ENCODE results near the gene SPEG.

DNA sequence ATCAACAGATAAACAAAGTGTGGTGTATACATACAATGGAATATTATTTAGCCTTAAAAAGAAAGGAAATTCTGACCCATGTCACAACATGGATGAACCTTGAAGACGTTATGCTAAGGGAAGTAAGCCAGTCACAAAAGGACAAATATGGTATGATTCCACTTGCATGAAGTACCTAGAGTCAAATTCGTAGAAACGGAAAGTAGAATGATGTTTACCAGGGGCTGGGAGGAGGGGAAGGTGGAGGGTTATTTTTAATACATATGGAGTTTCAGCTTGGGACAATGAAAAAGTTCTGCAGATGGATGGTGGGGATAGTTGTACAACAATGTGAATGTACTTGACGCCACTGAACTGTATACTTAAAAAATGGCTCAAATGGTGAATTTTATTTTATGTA lies 19.8 kb upstream of the SPEG start:
- TF ChIP-seq EZH2phosphoT487 (IDR thresholded peaks at IDR 0.05; ENCODE audit: unreplicated experiment), result no peak
- TF ChIP-seq, protein P1, sequence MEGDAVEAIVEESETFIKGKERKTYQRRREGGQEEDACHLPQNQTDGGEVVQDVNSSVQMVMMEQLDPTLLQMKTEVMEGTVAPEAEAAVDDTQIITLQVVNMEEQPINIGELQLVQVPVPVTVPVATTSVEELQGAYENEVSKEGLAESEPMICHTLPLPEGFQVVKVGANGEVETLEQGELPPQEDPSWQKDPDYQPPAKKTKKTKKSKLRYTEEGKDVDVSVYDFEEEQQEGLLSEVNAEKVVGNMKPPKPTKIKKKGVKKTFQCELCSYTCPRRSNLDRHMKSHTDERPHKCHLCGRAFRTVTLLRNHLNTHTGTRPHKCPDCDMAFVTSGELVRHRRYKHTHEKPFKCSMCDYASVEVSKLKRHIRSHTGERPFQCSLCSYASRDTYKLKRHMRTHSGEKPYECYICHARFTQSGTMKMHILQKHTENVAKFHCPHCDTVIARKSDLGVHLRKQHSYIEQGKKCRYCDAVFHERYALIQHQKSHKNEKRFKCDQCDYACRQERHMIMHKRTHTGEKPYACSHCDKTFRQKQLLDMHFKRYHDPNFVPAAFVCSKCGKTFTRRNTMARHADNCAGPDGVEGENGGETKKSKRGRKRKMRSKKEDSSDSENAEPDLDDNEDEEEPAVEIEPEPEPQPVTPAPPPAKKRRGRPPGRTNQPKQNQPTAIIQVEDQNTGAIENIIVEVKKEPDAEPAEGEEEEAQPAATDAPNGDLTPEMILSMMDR (conservative IDR thresholded peaks at IDR 0.05; ENCODE audit: low read depth in 2 of 2), result no peak
- TF ChIP-seq EZH2 (IDR thresholded peaks at IDR 0.05; ENCODE audit: low read depth, unreplicated experiment), result no peak
- TF ChIP-seq JUNB (IDR thresholded peaks at IDR 0.05; ENCODE audit: unreplicated experiment), result no peak
- TF ChIP-seq CREB1 (CRISPR knock-in tag; IDR thresholded peaks at IDR 0.05; ENCODE audit: low read depth), result no peak
- TF ChIP-seq POLR2AphosphoS5 (IDR thresholded peaks at IDR 0.05; ENCODE audit: low read depth), result no peak
- TF ChIP-seq ZNF331 (CRISPR knock-in tag; IDR thresholded peaks at IDR 0.05; ENCODE audit: low read depth), result no peak
- TF ChIP-seq, protein P2, sequence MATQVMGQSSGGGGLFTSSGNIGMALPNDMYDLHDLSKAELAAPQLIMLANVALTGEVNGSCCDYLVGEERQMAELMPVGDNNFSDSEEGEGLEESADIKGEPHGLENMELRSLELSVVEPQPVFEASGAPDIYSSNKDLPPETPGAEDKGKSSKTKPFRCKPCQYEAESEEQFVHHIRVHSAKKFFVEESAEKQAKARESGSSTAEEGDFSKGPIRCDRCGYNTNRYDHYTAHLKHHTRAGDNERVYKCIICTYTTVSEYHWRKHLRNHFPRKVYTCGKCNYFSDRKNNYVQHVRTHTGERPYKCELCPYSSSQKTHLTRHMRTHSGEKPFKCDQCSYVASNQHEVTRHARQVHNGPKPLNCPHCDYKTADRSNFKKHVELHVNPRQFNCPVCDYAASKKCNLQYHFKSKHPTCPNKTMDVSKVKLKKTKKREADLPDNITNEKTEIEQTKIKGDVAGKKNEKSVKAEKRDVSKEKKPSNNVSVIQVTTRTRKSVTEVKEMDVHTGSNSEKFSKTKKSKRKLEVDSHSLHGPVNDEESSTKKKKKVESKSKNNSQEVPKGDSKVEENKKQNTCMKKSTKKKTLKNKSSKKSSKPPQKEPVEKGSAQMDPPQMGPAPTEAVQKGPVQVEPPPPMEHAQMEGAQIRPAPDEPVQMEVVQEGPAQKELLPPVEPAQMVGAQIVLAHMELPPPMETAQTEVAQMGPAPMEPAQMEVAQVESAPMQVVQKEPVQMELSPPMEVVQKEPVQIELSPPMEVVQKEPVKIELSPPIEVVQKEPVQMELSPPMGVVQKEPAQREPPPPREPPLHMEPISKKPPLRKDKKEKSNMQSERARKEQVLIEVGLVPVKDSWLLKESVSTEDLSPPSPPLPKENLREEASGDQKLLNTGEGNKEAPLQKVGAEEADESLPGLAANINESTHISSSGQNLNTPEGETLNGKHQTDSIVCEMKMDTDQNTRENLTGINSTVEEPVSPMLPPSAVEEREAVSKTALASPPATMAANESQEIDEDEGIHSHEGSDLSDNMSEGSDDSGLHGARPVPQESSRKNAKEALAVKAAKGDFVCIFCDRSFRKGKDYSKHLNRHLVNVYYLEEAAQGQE (IDR thresholded peaks at IDR 0.05; ENCODE audit: unreplicated experiment), result no peak
- no peak for TF ChIP-seq STAT1 (IDR thresholded peaks at IDR 0.05; ENCODE audit: unreplicated experiment)
- TF ChIP-seq NANOG (IDR thresholded peaks at IDR 0.05; ENCODE audit: borderline replicate concordance), result no peak
- no peak for TF ChIP-seq ZNF114 (CRISPR knock-in tag; IDR thresholded peaks at IDR 0.05)

Measured in GM23338 (cell line).